CD4-positive, alpha-beta T cell treated with Interferon gamma for 1 hour (primary cell): Measurements from ENCODE around the gene TULP1.

Experiments
- DNase-seq: peaks from one replicate; pipeline ENCODE4 v3.0.0-alpha.2; 2020

TULP1 gene

GRCh38 chr6:35454391-35455110, 58.1 kb downstream of the TULP1 start:
- no peak for DNase-seq

GRCh38 chr6:35453236-35453635, 59.5 kb downstream of the TULP1 start:
- DNase-seq, result no peak

- DNase-seq, result peak; percentile 90
Measured at GRCh38 chr6:35452183-35453090, 60.3 kb downstream of the TULP1 start, which contains the start of gene FANCE. Gene FANCE (plus strand): TSS chr6:35452338. CDS start chr6:35452546, 208 bp downstream.

GRCh38 chr6:35451354-35452182, 61.1 kb downstream of the TULP1 start:
- DNase-seq, result no peak

- DNase-seq, result peak; percentile 30
Measured at GRCh38 chr6:35449287-35449881, 63.3 kb downstream of the TULP1 start.

GRCh38 chr6:35448191-35448590, 64.5 kb downstream of the TULP1 start:
- DNase-seq, result no peak
